Heart left ventricle (tissue), 16 donors: ENCODE results near the gene STX8. TPM values are rescaled to one million over a fixed set of nuclear protein-coding genes. Genes with fewer than 3 reads are reported as not detected.
"Not testable (repeated sequence)": the region's sequence is repeated elsewhere in the genome, so short reads cannot be mapped to it uniquely, and the experiment has no call there.

ENCODE experiments used
- ATAC-seq, 4 donors: fragments of 200-7000 bp; cut with Tn5 transposase; one replicate each; pipeline ENCODE4 v1.9.1; 2020 to 2022; ENCODE audit warnings: moderate library complexity in 4 of 4, mild to moderate bottlenecking in 3 of 4, moderate number of reproducible peaks in 1 of 4
- DNase-seq, 5 donors: peaks; one replicate each; pipeline ENCODE4 v3.0.0-alpha.2; 2020
- H3K27ac ChIP-seq, 12 donors: fragments of 200-600 bp; sonication (generic) in 4 of 12; one replicate each; pipeline versions ENCODE4 v1.5.0 to v1.8.0; 2016 to 2022; ENCODE audit warnings: mild to moderate bottlenecking in 2 of 12
- H3K27me3 ChIP-seq, 9 donors: fragments of 200-600 bp; sonication (generic) in 2 of 9; one replicate each; pipeline versions ENCODE4 v1.5.1 to v1.8.0; 2016 to 2022; ENCODE audit warnings: mild to moderate bottlenecking in 3 of 9
- H3K36me3 ChIP-seq, 9 donors: fragments of 200-600 bp; sonication (generic) in 2 of 9; one replicate each; pipeline versions ENCODE4 v1.5.0 to v1.8.0; 2018 to 2022; ENCODE audit warnings: mild to moderate bottlenecking in 2 of 9
- H3K4me1 ChIP-seq, 12 donors: fragments of 200-600 bp; sonication (generic) in 4 of 12; one replicate each; pipeline versions ENCODE4 v1.5.0 to v1.8.0; 2016 to 2022; ENCODE audit warnings: mild to moderate bottlenecking in 3 of 12
- H3K4me3 ChIP-seq, 12 donors: fragments of 200-600 bp; sonication (generic) in 4 of 12; one replicate each; pipeline versions ENCODE4 v1.5.0 to v1.8.0; 2017 to 2022; ENCODE audit warnings: mild to moderate bottlenecking in 9 of 12, moderate library complexity in 4 of 12
- H3K9me3 ChIP-seq, 12 donors: fragments of 200-600 bp; sonication (generic) in 4 of 12; one replicate each; pipeline versions ENCODE4 v1.5.0 to v1.8.0; 2016 to 2022; ENCODE audit warnings: mild to moderate bottlenecking in 1 of 12
- CTCF ChIP-seq, 12 donors: fragments of 200-600 bp; sonication (generic) in 4 of 12; IDR thresholded peaks; one replicate each; pipeline versions ENCODE4 v1.5.0 to v1.8.0; 2018 to 2022; ENCODE audit warnings: antibody characterized with exemption in 12 of 12, mild to moderate bottlenecking in 5 of 12
- POLR2A ChIP-seq, 2 donors: fragments of 450-650 bp; IDR thresholded peaks; one replicate each; pipeline ENCODE4 v1.6.1; 2017; ENCODE audit warnings: antibody characterized with exemption in 2 of 2, mild to moderate bottlenecking in 2 of 2, moderate library complexity in 2 of 2
- WGBS, 4 donors: extraction: QIAGEN DNeasy Blood & Tissue Kit in 2 of 4; methylation state at CpG; one replicate each; pipeline versions ENCODE4 v1.1.5 to v1.1.7; 2013 to 2018; 5-methylcytosine and 5-hydroxymethylcytosine counted together
- intact Hi-C, 10 donors: fragments of 100-400 bp; cut with DNase I; formaldehyde crosslinking; loops; one replicate each; pipeline versions ENCODE4 v1.11.1 to v1.14.2; 2022
- polyA plus RNA-seq, 2 donors: library from polyadenylated mRNA; stranded (reverse); fragments of 200-250 nt; gene quantifications; one replicate each; pipeline ENCODE4 v1.2.3, GENCODE V29; 2013
- total RNA-seq, 9 donors: library from RNA; depleted of rRNA in 2 of 9; stranded (reverse); fragments of >200 nt in 2 of 9; fragmentation: NEBNext Ultra II Directional in 3 of 9; extraction: Animal tissue kit (Norgen Biotek cat#: 25700) in 3 of 9; gene quantifications; one replicate each; pipeline versions ENCODE4 v1.1.0 to v1.2.4, GENCODE V29; 2016 to 2023
- donor health status: ischemic (EF 13 %, LVEDD 7.1; RV severe dilation, severe dysfunction).
- donor health status: healthy with polysubstance abuse.
- donor health status: DM: no; HTN: yes; CAD: no.
- donor health status: DM: no; HTN: no; CAD: no.
- donor health status: ischemic (EF 25% LVEDD 6.9; RV normal size, moderate dysfunction).
- donor health status: ischemic (EF 25% LVEDD 5.7; RV mildly dilated, moderate dysfunction).
- donor health status: healthy.
- donor health status: DM: yes; HTN: yes; CAD: no.
- donor health status: ischemic (EF 35%, LVEDD 5.7; RV mildly dilated, moderate dysfunction).
- donor health status: nonischemic (EF 11% LVEDD 7.7; RV severe dilation, severe dysfunction).
- donor health status: DM: yes; HTN: yes; CAD: no.
- donor health status: PGD.
- donor health status: ischemic (EF 29% LVEDD 5.4; RV normal size, mild dysfunction).
- donor health status: nonischemic (EF 23%, LVEDD 6.1; RV moderate dilation, normal function).

Gene STX8
- total and polyA plus RNA-seq, 11 donors: 43.2 to 86.0 (median 62.3) TPM

GRCh38 chr17:9571201-9571600 lies 4.4 kb downstream of the STX8 start:
- DNase-seq: no peak
- H3K36me3 ChIP-seq: peaks cover 0 to 44% (median 35%) of the 10 kb centered on the region in 9 donors
- no peak for ATAC-seq
- no peaks in the 10 kb centered on the region for H3K27me3 ChIP-seq
- peaks cover 0 to 23% (median 10%) of the 10 kb centered on the region in 12 donors for H3K4me1 ChIP-seq
- 86 to 97% (median 94%) methylated on average over 9 to 10 of the region's 10 CpGs for WGBS, 4 donors
- intact Hi-C loops: loop anchor here in 1 of 10 donors (10.0 kb wide), 1 partner anchor 154 kb away; no protein-coding TSS in a partner anchor
- H3K27ac ChIP-seq: no peak overlapping the region
- no peak overlapping the region for H3K4me3 ChIP-seq
- TF ChIP-seq CTCF (IDR thresholded peaks at IDR 0.05) (no peak), POLR2A (IDR thresholded peaks at IDR 0.05) (no peak)
- H3K9me3 ChIP-seq: no peaks in the 10 kb centered on the region

GRCh38 chr17:9568957-9569588 lies 6.5 kb downstream of the STX8 start:
- intact Hi-C loops: no loop called here
- ATAC-seq: no peak
- WGBS, 4 donors: 84 to 89% (median 86%) methylated on average over 11 of the region's 11 CpGs
- Histone ChIP-seq H3K4me1 (peaks cover 0 to 14% (median under 1%) of the 10 kb centered on the region in 12 donors), H3K9me3 (no peaks in the 10 kb centered on the region), H3K4me3 (no peak overlapping the region), H3K36me3 (peaks cover 0 to 44% (median 36%) of the 10 kb centered on the region in 9 donors), H3K27ac (no peak overlapping the region), H3K27me3 (no peaks in the 10 kb centered on the region)
- TF ChIP-seq CTCF (IDR thresholded peaks at IDR 0.05) (no peak), POLR2A (IDR thresholded peaks at IDR 0.05) (no peak)
- DNase-seq: no peak

GRCh38 chr17:9568004-9568403 lies 7.6 kb downstream of the STX8 start:
- H3K36me3 ChIP-seq: peaks cover 0 to 49% (median 36%) of the 10 kb centered on the region in 9 donors
- DNase-seq: no peak
- ATAC-seq: no peak
- peaks cover 0 to 14% (median 0%) of the 10 kb centered on the region in 12 donors for H3K4me1 ChIP-seq
- intact Hi-C loops: no loop called here
- TF ChIP-seq POLR2A (IDR thresholded peaks at IDR 0.05): no peak
- no peaks in the 10 kb centered on the region for H3K27me3 ChIP-seq
- no peak overlapping the region for H3K4me3 ChIP-seq
- no peak overlapping the region for H3K27ac ChIP-seq
- no peaks in the 10 kb centered on the region for H3K9me3 ChIP-seq

- Histone ChIP-seq H3K4me1 (peaks cover 0 to 14% (median 0%) of the 10 kb centered on the region in 12 donors), H3K36me3 (peaks cover 0 to 49% (median 36%) of the 10 kb centered on the region in 9 donors)
- intact Hi-C loops, H3K27me3 ChIP-seq, ATAC-seq, DNase-seq, H3K27ac ChIP-seq, H3K4me3 ChIP-seq, H3K9me3 ChIP-seq: not testable (repeated sequence)
- 88 to 97% (median 96%) methylated on average over 5 of the region's 5 CpGs for WGBS, 4 donors
These were observed 8.9 kb downstream of the STX8 start for GRCh38 chr17:9566739-9567138.

- H3K4me1 ChIP-seq: peaks cover 0 to 14% (median 0%) of the 10 kb centered on the region in 12 donors
- ATAC-seq (no peak), DNase-seq (no peak)
- WGBS, 4 donors: 50 to 68% (median 53%) methylated on average over 7 of the region's 7 CpGs
- peak overlapping the region in 1 of 12 donors; percentile 16 for H3K4me3 ChIP-seq
- no peaks in the 10 kb centered on the region for H3K27me3 ChIP-seq
- TF ChIP-seq POLR2A (IDR thresholded peaks at IDR 0.05) (no peak), CTCF (IDR thresholded peaks at IDR 0.05) (no peak)
- H3K9me3 ChIP-seq: no peaks in the 10 kb centered on the region
- no peak overlapping the region for H3K27ac ChIP-seq
- intact Hi-C loops: no loop called here
- H3K36me3 ChIP-seq: peaks cover 0 to 49% (median 36%) of the 10 kb centered on the region in 9 donors
These were observed 9.6 kb downstream of the STX8 start for GRCh38 chr17:9566067-9566466.
